ENCODE measurements around the gene TMEM63A. TPM values are rescaled to one million over a fixed set of nuclear protein-coding genes. Genes with fewer than 3 reads are reported as not detected.

The TMEM63A gene
- polyA plus RNA-seq, 3 donors: 3.0 to 48.0 (median 5.8) TPM

GRCh38 chr1:225887030-225887314 is 4.8 kb upstream of the TMEM63A start:
- peak overlapping the region in 1 of 2 donors; percentile 42 for H3K4me3 Mint-ChIP-seq
- TF ChIP-seq CTCF (IDR thresholded peaks at IDR 0.05): no peak
- WGBS (ENCODE audit: insufficient coverage): 100% methylated on average over 5 of the region's 7 CpGs

GRCh38 chr1:225886159-225887029 is 4.2 kb upstream of the TMEM63A start:
- peaks cover 0 to 3% (median 0%) of the 10 kb centered on the region in 7 donors for H3K9me3 Mint-ChIP-seq
- peaks cover 2% of the 10 kb centered on the region for H4K20me1 ChIP-seq (ENCODE audit: insufficient read depth, low read length)
- no peaks in the 10 kb centered on the region for H3K36me3 ChIP-seq (replicated peaks in 1 of 2; ENCODE audit: control insufficient read depth in 1 of 2, insufficient read depth in 2 of 2, low read length in 2 of 2)
- peak overlapping the region in 1 of 7 donors; percentile 40 for H3K27ac Mint-ChIP-seq
- peaks cover 11 to 20% (median 12%) of the 10 kb centered on the region in 3 donors for H3K27me3 Mint-ChIP-seq (ENCODE audit: low read depth in 3 of 3)
- H3K36me3 Mint-ChIP-seq: no peaks in the 10 kb centered on the region
- DNase-seq: no peak
- H3K27ac ChIP-seq (ENCODE audit: low read depth in 1 of 2, low read length in 2 of 2): no peak overlapping the region
- H3K79me2 ChIP-seq (ENCODE audit: insufficient read depth, low read length): peaks cover 12% of the 10 kb centered on the region
- H2AFZ ChIP-seq (ENCODE audit: insufficient read depth, low read depth, low read length, poor library complexity, severe bottlenecking): no peak overlapping the region
- peaks cover 12 to 13% of the 10 kb centered on the region in 2 donors for H3K4me1 ChIP-seq (ENCODE audit: control insufficient read depth in 1 of 2, insufficient read depth in 2 of 2, low read length in 2 of 2)
- no peak overlapping the region for H3K4me2 ChIP-seq (replicated peaks; ENCODE audit: extremely low read depth, low read length, poor library complexity, severe bottlenecking)
- 98% methylated on average over 16 of the region's 19 CpGs for WGBS (ENCODE audit: insufficient coverage)
- no peaks in the 10 kb centered on the region for H3K9me3 ChIP-seq (replicated peaks in 1 of 2; ENCODE audit: control insufficient read depth in 1 of 2, insufficient read depth in 1 of 2, low read length in 2 of 2)
- H3K4me3 ChIP-seq (replicated peaks in 1 of 3; ENCODE audit: low read depth in 2 of 3, low read length in 3 of 3): no peak overlapping the region
- no peak overlapping the region for H3K9ac ChIP-seq (ENCODE audit: insufficient read depth, low read length, poor library complexity, severe bottlenecking)
- H3K4me1 Mint-ChIP-seq: peaks cover 16% of the 10 kb centered on the region
- H3K4me3 Mint-ChIP-seq: no peak overlapping the region
- peaks cover 0 to 5% of the 10 kb centered on the region in 2 donors for H3K27me3 ChIP-seq (ENCODE audit: control insufficient read depth in 2 of 2, insufficient read depth in 2 of 2, low read length in 2 of 2)
- no peak for TF ChIP-seq CTCF (IDR thresholded peaks at IDR 0.05)
- intact Hi-C loops (cut with micrococcal nuclease): no loop called here

More at GRCh38 chr1:225887030-225887314, 4.8 kb upstream of the TMEM63A start:
- Histone ChIP-seq H4K20me1 (ENCODE audit: insufficient read depth, low read length) (no peaks in the 10 kb centered on the region), H2AFZ (ENCODE audit: insufficient read depth, low read depth, low read length, poor library complexity, severe bottlenecking) (no peak overlapping the region), H3K9me3 (replicated peaks in 1 of 2; ENCODE audit: control insufficient read depth in 1 of 2, insufficient read depth in 1 of 2, low read length in 2 of 2) (no peaks in the 10 kb centered on the region), H3K27me3 (ENCODE audit: control insufficient read depth in 2 of 2, insufficient read depth in 2 of 2, low read length in 2 of 2) (peaks cover 0 to 5% of the 10 kb centered on the region in 2 donors), H3K36me3 (replicated peaks in 1 of 2; ENCODE audit: control insufficient read depth in 1 of 2, insufficient read depth in 2 of 2, low read length in 2 of 2) (no peaks in the 10 kb centered on the region), H3K79me2 (ENCODE audit: insufficient read depth, low read length) (peaks cover 6% of the 10 kb centered on the region), H3K4me1 (ENCODE audit: control insufficient read depth in 1 of 2, insufficient read depth in 2 of 2, low read length in 2 of 2) (peaks cover 10% of the 10 kb centered on the region in 2 donors), H3K4me2 (replicated peaks; ENCODE audit: extremely low read depth, low read length, poor library complexity, severe bottlenecking) (no peak overlapping the region), H3K27ac (ENCODE audit: low read depth in 1 of 2, low read length in 2 of 2) (no peak overlapping the region), H3K4me3 (replicated peaks in 1 of 3; ENCODE audit: low read depth in 2 of 3, low read length in 3 of 3) (no peak overlapping the region), H3K9ac (ENCODE audit: insufficient read depth, low read length, poor library complexity, severe bottlenecking) (no peak overlapping the region)
- Mint-ChIP-seq H3K27ac (no peak overlapping the region), H3K4me1 (peaks cover 14% of the 10 kb centered on the region), H3K27me3 (ENCODE audit: low read depth in 3 of 3) (peaks cover 11 to 20% (median 12%) of the 10 kb centered on the region in 3 donors), H3K36me3 (no peaks in the 10 kb centered on the region), H3K9me3 (no peaks in the 10 kb centered on the region)
- no peak for DNase-seq
- intact Hi-C loops (cut with micrococcal nuclease): no loop called here

All from CD14-positive monocyte (primary cell).